Esophagus (tissue), 2 donors: Measurements from ENCODE around the gene ANGPT4. TPM values are rescaled to one million over a fixed set of nuclear protein-coding genes. Genes with fewer than 3 reads are reported as not detected.

Source experiments
- H3K27ac ChIP-seq, 2 donors: one replicate each; pipeline ENCODE4 v1.5.1; 2013; ENCODE audit warnings: low read depth in 2 of 2, mild to moderate bottlenecking in 2 of 2, inconsistent platforms in 1 of 2, low read length in 1 of 2, moderate library complexity in 1 of 2
- H3K27me3 ChIP-seq, 2 donors: one replicate each; pipeline ENCODE4 v1.6.1; 2013; ENCODE audit warnings: low read length in 2 of 2, control low read depth in 1 of 2, mild to moderate bottlenecking in 1 of 2; ENCODE audit not compliant: insufficient read depth in 2 of 2, control insufficient read depth in 1 of 2
- H3K36me3 ChIP-seq, 2 donors: one replicate each; pipeline ENCODE4 v1.6.1; 2013; ENCODE audit warnings: low read length in 1 of 2; ENCODE audit not compliant: control insufficient read depth in 2 of 2, insufficient read depth in 2 of 2
- H3K4me1 ChIP-seq, 2 donors: one replicate each; pipeline ENCODE4 v1.6.1; 2013; ENCODE audit warnings: low read length in 1 of 2; ENCODE audit not compliant: control insufficient read depth in 2 of 2, insufficient read depth in 2 of 2
- H3K4me3 ChIP-seq, 2 donors: one replicate each; pipeline ENCODE4 v1.5.1; 2013; ENCODE audit warnings: low read length in 2 of 2, mild to moderate bottlenecking in 2 of 2, low read depth in 1 of 2, moderate library complexity in 1 of 2
- H3K9me3 ChIP-seq, 2 donors: one replicate each; pipeline ENCODE4 v1.6.1; 2013; ENCODE audit warnings: mild to moderate bottlenecking in 2 of 2, low read depth in 1 of 2, low read length in 1 of 2, moderate library complexity in 1 of 2; ENCODE audit not compliant: control insufficient read depth in 2 of 2, insufficient read depth in 1 of 2
- WGBS, 2 donors: extraction: QIAGEN DNeasy Blood & Tissue Kit; methylation state at CpG; one replicate each; pipeline ENCODE4 v1.1.7; 2013; 5-methylcytosine and 5-hydroxymethylcytosine counted together
- polyA plus RNA-seq, 2 donors: library from polyadenylated mRNA; stranded (reverse); fragments of 200-250 nt; gene quantifications; one replicate each; pipeline ENCODE4 v1.2.3, GENCODE V29; 2013
- donor health status: healthy with polysubstance abuse.
- donor health status: Bipolar disorder and iron deficiency.

The ANGPT4 gene
- polyA plus RNA-seq, 2 donors, result 0.08 to 0.11 TPM

GRCh38 chr20:871436-871835 is 44.7 kb downstream of the ANGPT4 start:
- Histone ChIP-seq H3K4me1 (peaks cover 3 to 4% of the 10 kb centered on the region in 2 donors), H3K4me3 (no peak overlapping the region), H3K36me3 (no peaks in the 10 kb centered on the region), H3K9me3 (no peaks in the 10 kb centered on the region), H3K27me3 (no peaks in the 10 kb centered on the region), H3K27ac (no peak overlapping the region)

GRCh38 chr20:870758-871157 is 45.4 kb downstream of the ANGPT4 start:
- 75 to 92% methylated on average over 3 of the region's 3 CpGs for WGBS, 2 donors

GRCh38 chr20:869606-870005 is 46.5 kb downstream of the ANGPT4 start:
- WGBS, 2 donors, result 58 to 82% methylated on average over 5 of the region's 5 CpGs
- H3K4me1 ChIP-seq, result peaks cover 3 to 4% of the 10 kb centered on the region in 2 donors
- H3K36me3 ChIP-seq, result no peaks in the 10 kb centered on the region
- H3K27me3 ChIP-seq, result no peaks in the 10 kb centered on the region
- no peak overlapping the region for H3K4me3 ChIP-seq
- no peaks in the 10 kb centered on the region for H3K9me3 ChIP-seq
- no peak overlapping the region for H3K27ac ChIP-seq

More at GRCh38 chr20:870758-871157, 45.4 kb downstream of the ANGPT4 start:
- Histone ChIP-seq H3K27me3 (no peaks in the 10 kb centered on the region), H3K27ac (no peak overlapping the region), H3K4me3 (no peak overlapping the region), H3K36me3 (no peaks in the 10 kb centered on the region), H3K4me1 (peaks cover 3 to 4% of the 10 kb centered on the region in 2 donors), H3K9me3 (no peaks in the 10 kb centered on the region)

- 93 to 95% methylated on average over 9 of the region's 9 CpGs for whole genome bisulfite sequencing, 2 donors
- Histone ChIP-seq H3K9me3 (no peaks in the 10 kb centered on the region), H3K4me1 (no peaks in the 10 kb centered on the region), H3K36me3 (no peaks in the 10 kb centered on the region), H3K4me3 (no peak overlapping the region), H3K27me3 (no peaks in the 10 kb centered on the region), H3K27ac (no peak overlapping the region)
Observed at GRCh38 chr20:868279-868678, 47.9 kb downstream of the ANGPT4 start.

- Histone ChIP-seq H3K36me3 (no peaks in the 10 kb centered on the region), H3K9me3 (no peaks in the 10 kb centered on the region), H3K4me3 (no peak overlapping the region), H3K4me1 (no peaks in the 10 kb centered on the region), H3K27ac (no peak overlapping the region), H3K27me3 (no peaks in the 10 kb centered on the region)
- WGBS, 2 donors, result 96 to 100% methylated on average over 1 of the region's 1 CpG
Observed at GRCh38 chr20:865440-865839, 50.7 kb downstream of the ANGPT4 start.

GRCh38 chr20:860891-861290 is 55.2 kb downstream of the ANGPT4 start:
- Histone ChIP-seq H3K27ac (peak overlapping the region; percentile 31 to 53), H3K36me3 (no peaks in the 10 kb centered on the region), H3K9me3 (no peaks in the 10 kb centered on the region), H3K4me3 (no peak overlapping the region), H3K27me3 (no peaks in the 10 kb centered on the region), H3K4me1 (peaks cover 0 to 13% of the 10 kb centered on the region in 2 donors)
- 55 to 77% methylated on average over 2 of the region's 2 CpGs for WGBS, 2 donors

- Histone ChIP-seq H3K4me3 (no peak overlapping the region), H3K27ac (no peak overlapping the region), H3K27me3 (no peaks in the 10 kb centered on the region), H3K36me3 (no peaks in the 10 kb centered on the region), H3K4me1 (peaks cover 2 to 17% of the 10 kb centered on the region in 2 donors), H3K9me3 (no peaks in the 10 kb centered on the region)
- 36 to 47% methylated on average over 3 of the region's 3 CpGs for WGBS, 2 donors
Observed at GRCh38 chr20:859751-860231, 56.3 kb downstream of the ANGPT4 start.

- Histone ChIP-seq H3K4me3 (no peak overlapping the region), H3K9me3 (no peaks in the 10 kb centered on the region), H3K36me3 (no peaks in the 10 kb centered on the region), H3K4me1 (peaks cover 2 to 23% of the 10 kb centered on the region in 2 donors), H3K27me3 (no peaks in the 10 kb centered on the region), H3K27ac (no peak overlapping the region)
- WGBS, 2 donors, result 51 to 66% methylated on average over 6 of the region's 6 CpGs
Observed at GRCh38 chr20:858011-858410, 58.1 kb downstream of the ANGPT4 start.

GRCh38 chr20:856361-856775 is 59.8 kb downstream of the ANGPT4 start:
- Histone ChIP-seq H3K36me3 (no peaks in the 10 kb centered on the region), H3K9me3 (no peaks in the 10 kb centered on the region), H3K27me3 (no peaks in the 10 kb centered on the region), H3K4me1 (peaks cover 2 to 23% of the 10 kb centered on the region in 2 donors), H3K4me3 (no peak overlapping the region), H3K27ac (peak overlapping the region; percentile 53 to 68)
- WGBS, 2 donors, result 44 to 57% methylated on average over 12 of the region's 12 CpGs
